Measurements from ENCODE around the gene RHOD. TPM values are rescaled to one million over a fixed set of nuclear protein-coding genes. Genes with fewer than 3 reads are reported as not detected.
A peak's percentile ranks its signal among the peaks of the same experiment; 100 is the strongest.

The RHOD gene
- total RNA-seq, 2 donors from 2014 or later: 17.1 to 18.1 TPM

GRCh38 chr11:67013511-67014045 lies 43.1 kb upstream of the RHOD start:
- Mint-ChIP-seq H3K4me3 (no peak overlapping the region), H3K27me3 (ENCODE audit: insufficient read depth) (peaks cover 2% of the 10 kb centered on the region), H3K9me3 (no peaks in the 10 kb centered on the region), H3K36me3 (ENCODE audit: low read depth) (no peaks in the 10 kb centered on the region), H3K27ac (peak overlapping the region; percentile 13), H3K4me1 (no peaks in the 10 kb centered on the region)
- Histone ChIP-seq H3K36me3 (ENCODE audit: control insufficient read depth, insufficient read depth, low read length) (no peaks in the 10 kb centered on the region), H3K27ac (ENCODE audit: low read depth, low read length) (no peak overlapping the region), H3K9me3 (ENCODE audit: control insufficient read depth, low read length) (no peaks in the 10 kb centered on the region), H3K27me3 (ENCODE audit: control insufficient read depth, insufficient read depth, low read length, poor library complexity, severe bottlenecking) (no peaks in the 10 kb centered on the region), H3K9ac (ENCODE audit: extremely low read depth, low read length, poor library complexity, severe bottlenecking) (no peak overlapping the region), H3K4me1 (ENCODE audit: control insufficient read depth, insufficient read depth, low read length) (no peaks in the 10 kb centered on the region), H3K4me3 (ENCODE audit: low read length) (no peak overlapping the region)
- 91 to 93% methylated on average over 10 to 11 of the region's 11 CpGs for WGBS, 2 experiments (ENCODE audit: insufficient coverage in 1 of 2, insufficient read length in 1 of 2)
- no peak for DNase-seq
- TF ChIP-seq CTCF (conservative IDR thresholded peaks at IDR 0.05): no peak

- TF ChIP-seq CTCF (conservative IDR thresholded peaks at IDR 0.05): no peak
- Histone ChIP-seq H3K9me3 (ENCODE audit: control insufficient read depth, low read length) (no peaks in the 10 kb centered on the region), H3K27ac (ENCODE audit: low read depth, low read length) (no peak overlapping the region), H3K36me3 (ENCODE audit: control insufficient read depth, insufficient read depth, low read length) (no peaks in the 10 kb centered on the region), H3K4me1 (ENCODE audit: control insufficient read depth, insufficient read depth, low read length) (no peaks in the 10 kb centered on the region), H3K9ac (ENCODE audit: extremely low read depth, low read length, poor library complexity, severe bottlenecking) (no peak overlapping the region), H3K27me3 (ENCODE audit: control insufficient read depth, insufficient read depth, low read length, poor library complexity, severe bottlenecking) (no peaks in the 10 kb centered on the region), H3K4me3 (ENCODE audit: low read length) (no peak overlapping the region)
- Mint-ChIP-seq H3K36me3 (ENCODE audit: low read depth) (no peaks in the 10 kb centered on the region), H3K27ac (no peak overlapping the region), H3K4me3 (no peak overlapping the region), H3K4me1 (no peaks in the 10 kb centered on the region), H3K27me3 (ENCODE audit: insufficient read depth) (peaks cover 2% of the 10 kb centered on the region), H3K9me3 (no peaks in the 10 kb centered on the region)
- 93 to 96% methylated on average over 4 to 7 of the region's 7 CpGs for WGBS, 2 experiments (ENCODE audit: insufficient coverage in 1 of 2, insufficient read length in 1 of 2)
- no peak for DNase-seq
Observed at GRCh38 chr11:67014343-67014742, 42.3 kb upstream of the RHOD start.

- no peak overlapping the region for H3K27ac Mint-ChIP-seq
- no peak for TF ChIP-seq CTCF (conservative IDR thresholded peaks at IDR 0.05)
- H3K4me3 ChIP-seq (ENCODE audit: low read length): no peak overlapping the region
- no peaks in the 10 kb centered on the region for H3K4me1 ChIP-seq (ENCODE audit: control insufficient read depth, insufficient read depth, low read length)
- H3K4me3 Mint-ChIP-seq: no peak overlapping the region
- H3K9me3 ChIP-seq (ENCODE audit: control insufficient read depth, low read length): no peaks in the 10 kb centered on the region
- H3K27me3 Mint-ChIP-seq (ENCODE audit: insufficient read depth): peaks cover 2% of the 10 kb centered on the region
- H3K36me3 ChIP-seq (ENCODE audit: control insufficient read depth, insufficient read depth, low read length): no peaks in the 10 kb centered on the region
- no peaks in the 10 kb centered on the region for H3K36me3 Mint-ChIP-seq (ENCODE audit: low read depth)
- no peaks in the 10 kb centered on the region for H3K9me3 Mint-ChIP-seq
- no peaks in the 10 kb centered on the region for H3K4me1 Mint-ChIP-seq
- no peak overlapping the region for H3K27ac ChIP-seq (ENCODE audit: low read depth, low read length)
- H3K27me3 ChIP-seq (ENCODE audit: control insufficient read depth, insufficient read depth, low read length, poor library complexity, severe bottlenecking): no peaks in the 10 kb centered on the region
- H3K9ac ChIP-seq (ENCODE audit: extremely low read depth, low read length, poor library complexity, severe bottlenecking): no peak overlapping the region
- no peak for DNase-seq
- WGBS, 2 experiments (ENCODE audit: insufficient coverage in 1 of 2, insufficient read length in 1 of 2): 92 to 100% methylated on average over 1 to 8 of the region's 8 CpGs
Observed at GRCh38 chr11:67015048-67015447, 41.6 kb upstream of the RHOD start.
